Measurements from ENCODE around the gene RNPEPL1.

GRCh38 chr2:240561325-240561971 lies 6.8 kb upstream of the RNPEPL1 start:
- TF ChIP-seq RAD21 (conservative IDR thresholded peaks at IDR 0.05 in 1 of 2, IDR thresholded peaks at IDR 0.05 in 1 of 2) (no peak), SMC3 (IDR thresholded peaks at IDR 0.05) (no peak), CTCF (IDR thresholded peaks at IDR 0.05) (no peak), MAX (IDR thresholded peaks at IDR 0.05) (no peak), JUNB (IDR thresholded peaks at IDR 0.05) (no peak), RFX5 (IDR thresholded peaks at IDR 0.05) (no peak), ELK1 (IDR thresholded peaks at IDR 0.05; ENCODE audit: low read depth, low read length) (no peak), SREBF2 (IDR thresholded peaks at IDR 0.05) (no peak), RCOR1 (IDR thresholded peaks at IDR 0.05; ENCODE audit: low read depth, low read length) (no peak), KDM1A (IDR thresholded peaks at IDR 0.05; ENCODE audit: low read depth) (no peak)

Data from A549 (cell line).